GM18873 (cell line): ENCODE data around the gene MPEG1.
A peak's percentile ranks its signal among the peaks of the same experiment; 100 is the strongest.

Source experiments
- ATAC-seq: cut with Tn5 transposase; IDR thresholded peaks from one replicate; pipeline ENCODE4 v1.9.1; 2021; ENCODE audit warnings: mild to moderate bottlenecking, moderate library complexity, moderate number of reproducible peaks; ENCODE audit not compliant: unreplicated experiment, low FRiP score

The MPEG1 gene

DNA sequence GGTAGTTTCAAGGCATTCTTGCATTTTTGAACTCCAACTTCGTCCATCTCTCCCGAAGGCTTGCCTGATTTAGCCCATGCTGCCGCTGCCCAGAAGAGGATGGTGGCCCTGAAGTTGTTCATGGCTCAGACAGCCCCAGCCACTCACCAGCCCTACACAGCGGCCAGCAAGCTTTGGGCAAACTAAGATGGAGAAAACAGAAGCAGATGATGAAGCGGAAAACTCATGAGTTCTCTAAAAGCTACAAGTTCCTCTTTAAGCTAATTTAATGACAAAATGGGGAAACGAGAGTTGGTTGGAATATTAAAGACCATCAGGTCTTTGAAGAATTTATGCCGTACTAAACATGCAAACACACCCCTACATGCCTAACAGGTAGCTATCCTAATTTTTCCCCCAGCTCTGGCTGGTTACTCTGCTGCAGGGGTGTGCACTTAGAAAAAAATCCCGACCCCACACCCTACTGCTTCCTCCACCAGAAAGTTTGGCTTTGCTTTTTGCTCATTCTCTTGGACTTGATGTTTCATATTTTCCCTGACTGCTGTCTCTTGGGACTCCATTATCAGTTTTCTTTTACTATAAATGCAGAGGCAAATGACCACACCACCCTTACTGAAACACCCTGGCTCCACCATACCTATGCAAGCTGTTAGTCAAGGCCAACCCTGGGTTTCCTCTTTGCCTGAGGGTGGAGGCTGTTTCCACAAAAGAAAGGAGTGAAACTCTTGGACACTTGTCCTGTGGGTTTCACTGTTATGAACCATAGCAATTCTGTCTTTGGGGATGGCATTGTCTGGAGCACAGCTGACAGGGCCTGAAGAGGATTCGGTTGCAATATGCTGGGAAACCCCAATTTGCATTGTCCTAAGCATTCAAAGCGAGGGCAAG, at the start of gene MPEG1:
Gene MPEG1, minus strand, starts transcription at position 184 of the 888 bp plus-strand sequence. Its CDS starts 62 bp downstream, at position 122.
- ATAC-seq = no peak

DNA sequence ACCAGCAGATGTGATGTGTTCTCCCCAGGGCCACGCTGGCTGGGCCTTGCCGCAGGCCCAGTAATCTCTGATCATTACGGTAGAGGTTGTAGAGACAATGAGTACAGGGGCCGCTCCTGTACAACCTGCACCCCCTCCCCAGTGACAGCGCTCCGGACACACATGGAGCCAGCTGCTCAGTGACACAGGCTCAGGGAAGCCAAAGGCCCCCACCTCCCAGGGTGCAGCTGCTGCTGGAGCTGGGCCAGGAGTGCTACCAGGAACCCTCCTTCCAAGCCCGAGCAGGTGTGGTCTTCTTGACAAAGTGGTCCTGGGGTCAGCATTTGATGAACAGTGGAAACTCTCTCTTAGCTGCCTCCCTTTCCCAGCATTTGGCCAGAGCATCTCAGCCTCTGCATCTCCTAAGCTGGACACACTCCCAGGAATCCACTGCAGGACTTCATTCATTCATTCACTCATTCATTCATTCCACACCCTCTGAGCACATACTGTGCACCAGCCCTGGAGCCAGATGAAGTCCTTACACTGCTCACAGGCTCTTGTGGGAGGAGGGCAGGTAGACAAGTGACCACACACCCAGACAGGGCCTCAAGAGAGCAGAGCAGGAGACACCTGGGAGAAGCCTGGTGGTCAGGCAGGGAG, 49.6 kb upstream of the MPEG1 start:
- no peak for ATAC-seq

DNA sequence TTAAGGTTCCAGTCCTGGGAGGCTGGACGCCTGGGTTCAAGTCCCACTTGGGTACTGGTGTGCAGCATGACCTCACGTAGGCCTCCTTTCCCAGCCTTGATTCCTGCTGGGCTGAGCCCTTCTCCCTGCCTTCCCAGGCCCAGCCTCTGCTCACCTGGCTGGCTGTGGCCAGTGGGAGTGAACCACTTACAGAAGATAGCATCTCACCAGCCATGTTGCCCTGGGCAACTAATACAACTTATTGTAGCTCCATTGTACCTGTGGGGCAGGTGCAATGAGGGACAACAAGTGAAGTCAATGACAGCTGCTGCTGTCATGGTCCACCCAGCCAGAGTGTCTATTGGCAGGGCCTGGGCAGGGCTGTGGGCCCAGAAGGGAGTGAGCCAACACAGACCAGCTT, 48.4 kb upstream of the MPEG1 start:
- no peak for ATAC-seq

DNA sequence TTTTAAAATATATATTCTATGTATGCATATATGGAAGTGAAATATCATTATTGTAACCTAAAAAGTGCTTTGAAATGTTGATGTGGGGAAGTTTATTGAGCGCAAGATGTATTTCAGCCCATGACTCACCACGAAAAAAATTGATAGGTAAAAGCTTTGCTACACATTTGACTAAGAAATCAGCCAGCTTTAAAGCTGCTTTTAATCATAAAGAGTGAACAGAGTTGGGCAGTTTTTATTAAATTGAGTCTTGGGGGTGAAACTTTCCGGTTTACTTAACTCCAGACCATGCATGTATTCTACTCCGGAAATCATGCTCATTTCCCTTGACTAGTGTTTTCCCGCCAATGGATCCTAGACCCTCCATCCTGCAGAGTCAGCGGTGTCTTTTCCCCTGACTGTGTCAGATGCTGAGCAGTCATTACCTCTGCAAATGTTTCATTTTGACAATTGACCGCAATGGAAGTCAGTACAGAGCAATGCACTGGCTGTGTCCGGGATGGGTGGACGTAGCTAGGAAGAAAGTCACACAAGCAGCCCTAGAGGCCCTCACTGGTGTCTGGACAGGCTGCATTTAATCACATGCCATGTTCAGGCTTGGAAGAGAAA, 47.2 kb upstream of the MPEG1 start:
- no peak for ATAC-seq

DNA sequence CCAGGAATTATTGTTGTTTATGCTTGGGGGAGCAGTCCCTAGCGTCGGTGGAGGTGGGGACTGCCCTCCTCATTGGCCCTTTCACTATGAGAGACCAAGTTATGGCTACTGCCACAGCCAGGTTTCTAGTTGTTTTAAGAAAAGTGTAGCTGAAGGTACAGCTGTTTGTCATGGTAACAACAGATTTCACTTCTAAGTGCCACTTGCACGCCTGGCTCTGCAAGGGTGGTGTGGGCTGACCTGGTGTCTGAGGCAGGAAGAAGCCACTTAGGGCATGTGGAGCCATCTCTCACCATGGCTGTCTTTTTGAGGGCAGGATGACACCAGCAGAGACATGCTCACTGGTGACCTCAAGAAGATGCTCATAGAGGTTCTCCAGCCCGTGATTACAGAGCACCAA, 46.3 kb upstream of the MPEG1 start:
- ATAC-seq = no peak

GRCh38 chr11:59255281-59255680, 42.6 kb upstream of the MPEG1 start:
- no peak for ATAC-seq

DNA sequence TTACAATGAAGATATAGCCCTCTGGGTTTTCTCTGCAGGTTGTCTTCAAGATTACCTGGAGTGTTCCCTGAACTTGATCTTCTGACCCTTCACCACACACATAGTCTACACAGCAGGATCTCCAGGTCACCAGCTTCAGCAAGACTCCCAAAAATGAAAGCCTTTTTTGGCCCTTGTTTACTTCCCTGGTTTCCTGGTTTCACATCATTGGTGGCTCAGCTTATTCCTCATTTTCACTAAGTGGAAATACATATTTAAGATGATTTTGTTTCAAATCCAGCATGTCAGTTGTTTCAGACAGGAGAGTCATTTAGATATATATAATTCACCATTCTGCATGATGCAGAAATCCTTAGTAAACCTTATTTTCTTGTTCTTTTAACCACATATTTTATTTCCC, 41.6 kb upstream of the MPEG1 start:
- no peak for ATAC-seq

DNA sequence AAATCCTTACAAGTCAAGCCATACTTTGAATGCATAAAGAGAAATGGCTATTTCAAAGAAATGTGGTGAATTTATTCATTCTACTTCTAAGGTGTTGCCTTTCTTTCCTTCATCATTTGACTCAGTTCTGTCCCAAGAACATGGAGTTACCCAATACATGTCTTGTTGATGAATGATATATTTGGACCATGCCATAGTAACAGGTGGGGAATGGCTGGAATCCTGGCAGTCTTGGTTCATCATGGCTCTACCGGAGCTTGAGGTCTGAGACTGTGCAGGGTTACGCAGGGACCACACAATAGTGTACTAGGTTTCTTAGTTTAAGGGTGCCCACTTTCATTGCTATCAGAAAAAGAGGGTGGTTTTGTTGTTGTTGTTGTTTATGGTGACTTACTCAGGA, 40.3 kb upstream of the MPEG1 start:
- ATAC-seq = no peak

GRCh38 chr11:59249535-59249934, 36.8 kb upstream of the MPEG1 start:
- ATAC-seq = no peak

DNA sequence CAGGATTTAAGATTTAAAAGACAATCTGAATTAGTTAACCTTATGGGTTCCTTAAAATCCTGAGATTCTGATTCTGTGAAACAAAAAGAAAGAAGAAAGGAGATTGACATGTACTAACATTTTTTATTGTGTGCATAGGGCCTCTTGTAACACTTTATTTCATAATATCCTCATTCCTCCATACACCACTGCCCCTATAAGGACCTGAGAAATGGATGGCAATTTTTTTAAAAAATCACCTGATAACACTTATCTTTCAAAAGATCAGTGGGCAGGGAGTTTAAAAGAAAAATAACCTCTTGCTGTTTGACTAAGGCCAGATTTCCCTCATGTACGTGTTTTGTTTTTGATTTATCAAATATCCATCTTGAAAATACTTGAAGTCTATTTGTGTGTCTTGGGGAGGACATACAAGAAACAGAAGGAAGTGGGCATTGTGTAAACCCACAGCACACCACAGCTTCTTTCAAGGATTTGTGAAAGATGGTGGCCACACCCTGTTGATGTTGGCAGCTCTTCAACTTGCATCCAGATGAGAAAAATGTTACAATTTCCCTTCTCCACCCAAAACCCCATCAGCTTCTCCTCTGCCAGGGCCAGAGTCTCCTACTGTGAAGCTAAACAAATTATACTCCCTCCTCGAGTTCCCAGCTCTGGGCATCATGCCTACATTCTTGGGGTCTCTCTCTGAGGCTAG, 35.0 kb upstream of the MPEG1 start:
- ATAC-seq = no peak

GRCh38 chr11:59243633-59244032, 30.9 kb upstream of the MPEG1 start:
- no peak for ATAC-seq

GRCh38 chr11:59240322-59240721, 27.6 kb upstream of the MPEG1 start:
- no peak for ATAC-seq

- ATAC-seq = no peak
Measured at GRCh38 chr11:59226396-59226795, 13.7 kb upstream of the MPEG1 start.

DNA sequence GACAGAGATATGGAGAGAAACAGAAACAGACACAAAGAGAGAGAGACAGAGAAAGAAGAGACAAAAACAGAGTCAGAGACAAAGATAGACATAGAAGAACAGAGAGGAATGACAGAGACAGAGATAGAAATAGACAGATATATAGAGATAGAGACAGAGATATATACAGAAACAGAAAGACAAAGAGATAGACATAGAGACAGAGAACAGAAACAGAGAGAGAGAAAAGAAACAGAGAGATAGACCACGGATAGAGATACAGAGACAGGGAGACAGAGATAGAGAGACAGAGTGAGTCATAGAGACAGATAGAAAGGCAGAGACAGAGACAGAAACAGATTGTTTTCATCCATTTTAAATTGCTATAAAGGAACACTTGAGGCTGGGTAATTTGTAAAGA, 12.3 kb upstream of the MPEG1 start:
- peak; percentile 57 for ATAC-seq

GRCh38 chr11:59224351-59224928, 11.7 kb upstream of the MPEG1 start:
- ATAC-seq = peak; percentile 30

- ATAC-seq = no peak
Measured at GRCh38 chr11:59223611-59224010, 10.9 kb upstream of the MPEG1 start.

GRCh38 chr11:59223177-59223576, 10.4 kb upstream of the MPEG1 start:
- ATAC-seq = no peak

DNA sequence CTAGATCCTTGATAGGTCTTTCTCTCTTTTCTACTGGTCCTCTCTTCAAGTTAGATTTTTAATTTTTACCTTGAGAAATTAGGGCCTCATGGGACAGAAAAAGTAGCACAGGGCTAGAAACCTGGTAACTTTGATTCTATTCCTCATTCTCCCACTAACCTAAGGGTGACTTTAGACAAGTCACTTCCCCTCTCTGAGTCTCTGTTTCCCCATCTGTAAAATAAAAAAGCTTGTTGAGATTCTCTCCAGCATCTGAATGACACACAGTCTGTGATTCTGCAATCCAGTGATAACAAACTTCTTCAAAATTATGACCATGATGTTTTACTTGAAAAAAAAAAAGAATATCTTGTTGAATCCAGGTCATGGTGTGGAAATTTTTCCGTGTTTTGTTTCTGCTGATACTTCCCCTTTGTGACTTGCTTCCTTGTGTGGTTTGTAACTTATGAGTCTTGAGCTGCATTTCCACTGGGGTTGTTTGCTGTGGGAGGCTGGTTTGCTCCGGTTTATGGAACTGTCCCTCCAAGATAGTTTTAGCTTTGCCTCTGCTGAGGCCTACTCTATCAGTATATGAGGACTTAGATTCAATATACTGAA, 9.8 kb upstream of the MPEG1 start:
- ATAC-seq = no peak

DNA sequence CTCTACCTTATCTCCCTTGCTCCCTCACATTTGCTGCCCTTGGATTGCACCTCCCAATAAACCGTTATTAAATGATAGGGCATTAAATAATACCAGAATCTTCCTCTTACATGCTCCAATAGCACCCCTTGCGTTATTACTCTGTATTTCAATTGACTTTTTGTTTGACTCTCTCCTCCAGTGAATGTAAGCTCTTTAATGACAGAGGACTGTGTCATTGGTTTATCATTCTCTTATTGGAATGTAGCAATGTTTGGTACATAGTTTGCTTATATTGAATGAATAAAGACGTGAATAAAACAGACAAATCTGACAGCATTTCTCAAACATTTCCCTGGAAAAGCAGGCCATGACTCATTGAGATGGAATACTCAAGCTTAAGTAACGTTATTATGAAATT, 8.7 kb upstream of the MPEG1 start:
- ATAC-seq = no peak

- no peak for ATAC-seq
Measured at GRCh38 chr11:59219836-59220235, 7.1 kb upstream of the MPEG1 start.
